ENCODE data around the gene LDLRAD4.
"Not testable (repeated sequence)": the region's sequence is repeated elsewhere in the genome, so short reads cannot be mapped to it uniquely, and the experiment has no call there.

The LDLRAD4 gene

GRCh38 chr18:13603304-13604019 is 384.9 kb downstream of the LDLRAD4 start:
- no peak for DNase-seq (ENCODE audit: low read depth, low spot score)
- Histone ChIP-seq H3K36me3 (ENCODE audit: insufficient read depth, low read length) (no peaks in the 10 kb centered on the region), H3K4me3 (no peak overlapping the region), H3K27ac (no peak overlapping the region), H3K9ac (ENCODE audit: insufficient read length) (no peak overlapping the region), H3K9me3 (ENCODE audit: low read depth, low read length) (no peaks in the 10 kb centered on the region)
- TF ChIP-seq EZH2 (IDR thresholded peaks at IDR 0.05), result no peak
- no peak for TF ChIP-seq POLR2AphosphoS5 (IDR thresholded peaks at IDR 0.05; ENCODE audit: borderline replicate concordance, low read depth, low read length)
- TF ChIP-seq FOXP2 (optimal IDR thresholded peaks at IDR 0.05; ENCODE audit: control extremely low read depth, extremely low read length, insufficient read depth), result no peak

DNA sequence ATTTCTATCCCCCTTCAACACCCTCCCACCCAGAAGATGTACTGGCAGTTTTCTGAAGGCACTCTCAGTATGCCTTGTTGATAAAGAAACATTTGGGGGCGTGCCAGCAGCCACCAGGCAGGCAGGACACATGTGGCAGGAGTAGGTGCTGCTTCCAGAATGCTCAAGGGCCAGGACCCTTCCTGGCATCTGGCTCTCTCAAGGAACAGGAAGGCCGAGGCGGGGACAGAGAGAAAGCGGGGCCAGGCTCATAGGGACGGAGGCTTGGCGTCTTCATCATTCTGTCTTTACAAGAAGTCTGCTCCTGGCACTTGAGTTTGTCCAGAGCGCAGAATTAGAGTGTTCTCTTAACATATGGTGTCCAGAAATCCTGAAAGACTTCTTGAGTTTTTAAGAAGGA is 386.2 kb downstream of the LDLRAD4 start:
- H3K27ac ChIP-seq, result no peak overlapping the region
- H3K9me3 ChIP-seq (ENCODE audit: low read depth, low read length), result no peaks in the 10 kb centered on the region
- no peak for DNase-seq (ENCODE audit: low read depth, low spot score)

GRCh38 chr18:13605477-13605876 is 386.9 kb downstream of the LDLRAD4 start:
- Histone ChIP-seq H3K4me3 (no peak overlapping the region), H3K9me3 (ENCODE audit: low read depth, low read length) (no peaks in the 10 kb centered on the region), H3K27ac (no peak overlapping the region), H3K9ac (ENCODE audit: insufficient read length) (no peak overlapping the region), H3K36me3 (ENCODE audit: insufficient read depth, low read length) (no peaks in the 10 kb centered on the region)
- TF ChIP-seq EZH2 (IDR thresholded peaks at IDR 0.05) (no peak), POLR2AphosphoS5 (IDR thresholded peaks at IDR 0.05; ENCODE audit: borderline replicate concordance, low read depth, low read length) (no peak), FOXP2 (optimal IDR thresholded peaks at IDR 0.05; ENCODE audit: control extremely low read depth, extremely low read length, insufficient read depth) (no peak)
- no peak for DNase-seq (ENCODE audit: low read depth, low spot score)

More for the DNA sequence above, 386.2 kb downstream of the LDLRAD4 start:
- H3K4me3 ChIP-seq, result no peak overlapping the region
- no peak for TF ChIP-seq EZH2 (IDR thresholded peaks at IDR 0.05)
- H3K36me3 ChIP-seq (ENCODE audit: insufficient read depth, low read length), result no peaks in the 10 kb centered on the region
- H3K9ac ChIP-seq (ENCODE audit: insufficient read length), result no peak overlapping the region

GRCh38 chr18:13605901-13606300 is 387.3 kb downstream of the LDLRAD4 start:
- TF ChIP-seq POLR2AphosphoS5 (IDR thresholded peaks at IDR 0.05; ENCODE audit: borderline replicate concordance, low read depth, low read length) (no peak), FOXP2 (optimal IDR thresholded peaks at IDR 0.05; ENCODE audit: control extremely low read depth, extremely low read length, insufficient read depth) (no peak), EZH2 (IDR thresholded peaks at IDR 0.05) (no peak)
- no peaks in the 10 kb centered on the region for H3K9me3 ChIP-seq (ENCODE audit: low read depth, low read length)
- no peak overlapping the region for H3K4me3 ChIP-seq
- H3K27ac ChIP-seq, result peak overlapping the region; percentile 78; the same call in 1 of the 2 replicates
- H3K36me3 ChIP-seq (ENCODE audit: insufficient read depth, low read length), result no peaks in the 10 kb centered on the region
- DNase-seq (ENCODE audit: low read depth, low spot score), result no peak
- H3K9ac ChIP-seq (ENCODE audit: insufficient read length), result no peak overlapping the region

GRCh38 chr18:13606604-13607254 is 388.2 kb downstream of the LDLRAD4 start:
- no peak for DNase-seq (ENCODE audit: low read depth, low spot score)
- H3K9me3 ChIP-seq (ENCODE audit: low read depth, low read length), result no peaks in the 10 kb centered on the region
- peak overlapping the region; percentile 36 for H3K9ac ChIP-seq (ENCODE audit: insufficient read length)
- H3K27ac ChIP-seq, result peak overlapping the region; percentile 78
- H3K4me3 ChIP-seq, result peak overlapping the region; percentile 40; the same call in 1 of the 2 replicates
- no peaks in the 10 kb centered on the region for H3K36me3 ChIP-seq (ENCODE audit: insufficient read depth, low read length)
- no peak for TF ChIP-seq EZH2 (IDR thresholded peaks at IDR 0.05)
- TF ChIP-seq FOXP2 (optimal IDR thresholded peaks at IDR 0.05; ENCODE audit: control extremely low read depth, extremely low read length, insufficient read depth), result no peak
- TF ChIP-seq POLR2AphosphoS5 (IDR thresholded peaks at IDR 0.05; ENCODE audit: borderline replicate concordance, low read depth, low read length), result no peak

DNA sequence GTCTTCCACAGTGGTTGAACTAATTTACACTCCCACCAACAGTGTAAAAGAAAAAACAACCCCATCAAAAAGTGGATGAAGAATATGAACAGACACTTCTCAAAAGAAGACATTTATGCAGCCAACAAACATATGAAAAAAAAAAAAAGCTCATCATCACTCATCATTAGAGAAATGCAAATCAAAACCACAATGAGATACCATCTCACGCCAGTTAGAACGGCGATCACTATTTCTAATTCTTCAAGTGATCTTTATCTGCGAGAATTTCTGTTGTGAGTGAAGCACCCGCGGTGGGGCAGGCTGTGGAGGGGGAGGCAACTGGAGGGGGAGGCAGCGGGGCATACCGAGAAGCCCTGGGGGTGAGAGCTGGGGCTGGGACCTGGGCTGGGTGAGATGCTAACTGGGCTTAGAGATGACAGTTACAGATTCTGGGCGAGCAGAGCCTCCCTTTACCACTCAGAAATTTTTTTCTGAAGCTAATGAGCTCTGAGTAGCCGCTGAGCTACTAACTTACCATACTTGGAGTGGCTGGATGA is 389.5 kb downstream of the LDLRAD4 start:
- H3K4me3 ChIP-seq; DNase-seq (ENCODE audit: low read depth, low spot score); H3K27ac ChIP-seq; H3K9me3 ChIP-seq (ENCODE audit: low read depth, low read length); H3K9ac ChIP-seq (ENCODE audit: insufficient read length); H3K36me3 ChIP-seq (ENCODE audit: insufficient read depth, low read length): not testable (repeated sequence)

GRCh38 chr18:13608791-13609532 is 390.4 kb downstream of the LDLRAD4 start:
- DNase-seq (ENCODE audit: low read depth, low spot score), result no peak
- H3K36me3 ChIP-seq (ENCODE audit: insufficient read depth, low read length), result no peaks in the 10 kb centered on the region
- TF ChIP-seq POLR2AphosphoS5 (IDR thresholded peaks at IDR 0.05; ENCODE audit: borderline replicate concordance, low read depth, low read length), result no peak
- no peak for TF ChIP-seq EZH2 (IDR thresholded peaks at IDR 0.05)
- no peak for TF ChIP-seq FOXP2 (optimal IDR thresholded peaks at IDR 0.05; ENCODE audit: control extremely low read depth, extremely low read length, insufficient read depth)
- H3K27ac ChIP-seq, result no peak overlapping the region
- no peak overlapping the region for H3K9ac ChIP-seq (ENCODE audit: insufficient read length)
- H3K9me3 ChIP-seq (ENCODE audit: low read depth, low read length), result no peaks in the 10 kb centered on the region
- no peak overlapping the region for H3K4me3 ChIP-seq

DNA sequence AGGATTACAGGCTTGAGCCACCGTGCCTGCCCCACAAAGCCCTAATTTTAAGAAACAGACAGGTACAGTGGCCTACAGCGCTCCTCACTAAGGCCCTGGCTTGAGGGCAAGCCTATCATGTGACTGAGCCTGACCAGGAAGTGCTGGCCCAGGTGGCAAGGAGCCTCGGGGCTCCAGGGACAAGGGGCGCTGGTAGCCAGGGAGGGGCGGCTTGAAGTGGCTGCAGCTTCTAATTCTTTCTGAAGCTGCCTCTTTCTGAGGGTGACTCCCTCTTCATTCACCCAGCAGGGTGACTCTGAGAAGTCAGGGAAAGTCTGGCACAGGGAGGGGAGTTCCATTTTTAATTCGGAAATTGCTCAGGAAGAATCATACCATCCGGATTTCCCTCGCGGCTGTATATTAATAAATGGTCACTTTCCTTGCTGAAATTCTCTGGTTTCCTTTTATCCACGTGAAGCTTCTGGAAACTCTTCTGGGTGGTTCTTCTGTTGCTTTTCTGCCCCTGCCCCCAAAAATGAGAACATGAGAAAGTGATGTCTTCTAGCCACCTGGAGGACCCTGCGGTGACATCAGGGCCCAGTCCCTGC is 392.1 kb downstream of the LDLRAD4 start:
- Histone ChIP-seq H3K27ac (no peak overlapping the region), H3K9ac (ENCODE audit: insufficient read length) (no peak overlapping the region), H3K9me3 (ENCODE audit: low read depth, low read length) (no peaks in the 10 kb centered on the region), H3K36me3 (ENCODE audit: insufficient read depth, low read length) (no peaks in the 10 kb centered on the region), H3K4me3 (peak overlapping the region; percentile 66)
- TF ChIP-seq POLR2AphosphoS5 (IDR thresholded peaks at IDR 0.05; ENCODE audit: borderline replicate concordance, low read depth, low read length), result no peak
- TF ChIP-seq FOXP2 (optimal IDR thresholded peaks at IDR 0.05; ENCODE audit: control extremely low read depth, extremely low read length, insufficient read depth), result no peak
- TF ChIP-seq EZH2 (IDR thresholded peaks at IDR 0.05), result no peak
- no peak for DNase-seq (ENCODE audit: low read depth, low spot score)

Data from SK-N-MC (cell line).